Immature natural killer cell (primary cell): Measurements from ENCODE around the gene AQP11. TPM values are rescaled to one million over a fixed set of nuclear protein-coding genes. Genes with fewer than 3 reads are reported as not detected.

ENCODE experiments used
- DNase-seq, 3 donors: peaks; one replicate each; pipeline ENCODE4 v3.0.0; 2022; ENCODE audit warnings: mixed read lengths in 1 of 3
- H3K27ac Mint-ChIP-seq, 6 donors: one replicate each; pipeline ENCODE4 v1.8.0; 2020; ENCODE audit warnings: mixed read lengths in 6 of 6, mild to moderate bottlenecking in 5 of 6, inconsistent platforms in 4 of 6, moderate library complexity in 3 of 6
- H3K27me3 Mint-ChIP-seq, 3 donors: one replicate each; pipeline ENCODE4 v1.8.0; 2020 to 2021; ENCODE audit warnings: low read depth in 3 of 3, mild to moderate bottlenecking in 3 of 3, mixed read lengths in 3 of 3, moderate library complexity in 3 of 3, inconsistent platforms in 1 of 3
- H3K36me3 Mint-ChIP-seq, 3 donors: one replicate each; pipeline ENCODE4 v1.8.0; 2020; ENCODE audit warnings: mixed read lengths in 3 of 3, inconsistent platforms in 2 of 3, mild to moderate bottlenecking in 2 of 3
- H3K4me1 Mint-ChIP-seq, 2 donors: one replicate each; pipeline ENCODE4 v1.8.0; 2020; ENCODE audit warnings: inconsistent platforms in 2 of 2, mild to moderate bottlenecking in 2 of 2, mixed read lengths in 2 of 2, moderate library complexity in 1 of 2
- H3K4me3 Mint-ChIP-seq, 5 donors: one replicate each; pipeline ENCODE4 v1.8.0; 2020; ENCODE audit warnings: mild to moderate bottlenecking in 5 of 5, mixed read lengths in 5 of 5, inconsistent platforms in 3 of 5, moderate library complexity in 3 of 5
- H3K9me3 Mint-ChIP-seq, 6 donors: one replicate each; pipeline ENCODE4 v1.8.0; 2020; ENCODE audit warnings: mild to moderate bottlenecking in 6 of 6, mixed read lengths in 6 of 6, inconsistent platforms in 4 of 6, moderate library complexity in 3 of 6
- polyA plus RNA-seq, 3 donors: library from polyadenylated mRNA; unstranded; fragments of 300-500 nt; fragmentation: Illumina TruSeq; gene quantifications; one replicate each; pipeline ENCODE4 v1.2.3, GENCODE V29; 2021

Gene AQP11
- polyA plus RNA-seq, 3 donors from 2014 or later: 0.58 to 1.1 (median 0.78) TPM

- peaks cover 0 to 5% (median 2%) of the 10 kb centered on the region in 3 donors for H3K27me3 Mint-ChIP-seq
- no peaks in the 10 kb centered on the region for H3K4me1 Mint-ChIP-seq
Measured at GRCh38 chr11:77656362-77656761, 66.6 kb downstream of the AQP11 start.

GRCh38 chr11:77658213-77659013 lies 68.7 kb downstream of the AQP11 start:
- Mint-ChIP-seq H3K36me3 (peaks cover 0 to 4% (median 0%) of the 10 kb centered on the region in 3 donors), H3K4me1 (no peaks in the 10 kb centered on the region), H3K4me3 (no peak overlapping the region)

More at GRCh38 chr11:77656362-77656761, 66.6 kb downstream of the AQP11 start:
- Mint-ChIP-seq H3K27ac (no peak overlapping the region), H3K4me3 (no peak overlapping the region), H3K36me3 (no peaks in the 10 kb centered on the region), H3K9me3 (no peaks in the 10 kb centered on the region)
- no peak for DNase-seq

More at GRCh38 chr11:77658213-77659013, 68.7 kb downstream of the AQP11 start:
- no peak for DNase-seq
- peaks cover 0 to 2% (median 0%) of the 10 kb centered on the region in 3 donors for H3K27me3 Mint-ChIP-seq
- no peaks in the 10 kb centered on the region for H3K9me3 Mint-ChIP-seq
- no peak overlapping the region for H3K27ac Mint-ChIP-seq

Other genes starting within 250 kb of the AQP11 start
- gene PAK1, start 115.9 kb upstream of the AQP11 start, polyA plus RNA-seq: 10 to 100 TPM; 13.3 to 19.1 (median 18.3) TPM
- gene CLNS1A, start 47.8 kb downstream of the AQP11 start, polyA plus RNA-seq: 100 to 1,000 TPM in 1 of 3 donors, 10 to 100 TPM in 2; 74.7 to 120 (median 82.0) TPM
- 10 to 100 TPM; 16.4 to 50.2 (median 37.0) TPM for gene RSF1, start 230.8 kb downstream of the AQP11 start, polyA plus RNA-seq
- 10 to 100 TPM; 14.8 to 23.7 (median 18.1) TPM for gene AAMDC, start 231.2 kb downstream of the AQP11 start, polyA plus RNA-seq